RWPE2 (cell line): Measurements from ENCODE around the gene OAS3.

ENCODE experiments used
- ATAC-seq: fragments of 200-7000 bp; cut with Tn5 transposase; 3 replicates; pipeline ENCODE4 v1.9.1; 2021; ENCODE audit warnings: low read depth
- DNase-seq: peaks from one replicate; pipeline ENCODE4 v3.0.0-alpha.2; 2020; ENCODE audit warnings: low spot score
- H3K27ac ChIP-seq: fragments of 450-650 bp; 2 replicates; pipeline ENCODE4 v1.5.1; 2017; ENCODE audit warnings: mild to moderate bottlenecking; ENCODE audit not compliant: poor library complexity, severe bottlenecking
- H3K27me3 ChIP-seq: fragments of 250-450 bp; sonication (Bioruptor Pico); 2 replicates; pipeline ENCODE4 v1.5.1; 2021; ENCODE audit warnings: mild to moderate bottlenecking, moderate library complexity; ENCODE audit not compliant: insufficient read depth, poor library complexity, severe bottlenecking
- H3K36me3 ChIP-seq: fragments of 250-450 bp; sonication (Bioruptor Pico); 2 replicates; pipeline ENCODE4 v1.5.1; 2020; ENCODE audit warnings: low read depth, mild to moderate bottlenecking, moderate library complexity
- H3K4me1 ChIP-seq: fragments of 250-450 bp; sonication (Bioruptor Pico); 2 replicates; pipeline ENCODE4 v1.5.1; 2021; ENCODE audit warnings: mild to moderate bottlenecking, moderate library complexity; ENCODE audit not compliant: insufficient read depth, poor library complexity, severe bottlenecking
- H3K4me3 ChIP-seq: fragments of 250-450 bp; sonication (Bioruptor Pico); 2 replicates; pipeline ENCODE4 v1.5.1; 2021; ENCODE audit warnings: mild to moderate bottlenecking, moderate library complexity; ENCODE audit not compliant: severe bottlenecking
- H3K9me3 ChIP-seq: fragments of 250-450 bp; sonication (Bioruptor Pico); 2 replicates; pipeline ENCODE4 v1.5.1; 2021; ENCODE audit warnings: mild to moderate bottlenecking, moderate library complexity; ENCODE audit not compliant: severe bottlenecking
- CTCF ChIP-seq: fragments of 450-650 bp; IDR thresholded peaks from one replicate; pipeline ENCODE4 v1.5.1; 2017; ENCODE audit warnings: mild to moderate bottlenecking, moderate library complexity; ENCODE audit not compliant: poor library complexity, severe bottlenecking

OAS3 gene

GRCh38 chr12:112898380-112898779, 39.9 kb upstream of the OAS3 start:
- DNase-seq (no peak), ATAC-seq (no peak)
- Histone ChIP-seq H3K9me3 (no peaks in the 10 kb centered on the region), H3K4me1 (no peaks in the 10 kb centered on the region), H3K27me3 (peaks cover 3% of the 10 kb centered on the region), H3K4me3 (no peak overlapping the region), H3K27ac (no peak overlapping the region), H3K36me3 (no peaks in the 10 kb centered on the region)
- TF ChIP-seq CTCF, result no peak

DNA sequence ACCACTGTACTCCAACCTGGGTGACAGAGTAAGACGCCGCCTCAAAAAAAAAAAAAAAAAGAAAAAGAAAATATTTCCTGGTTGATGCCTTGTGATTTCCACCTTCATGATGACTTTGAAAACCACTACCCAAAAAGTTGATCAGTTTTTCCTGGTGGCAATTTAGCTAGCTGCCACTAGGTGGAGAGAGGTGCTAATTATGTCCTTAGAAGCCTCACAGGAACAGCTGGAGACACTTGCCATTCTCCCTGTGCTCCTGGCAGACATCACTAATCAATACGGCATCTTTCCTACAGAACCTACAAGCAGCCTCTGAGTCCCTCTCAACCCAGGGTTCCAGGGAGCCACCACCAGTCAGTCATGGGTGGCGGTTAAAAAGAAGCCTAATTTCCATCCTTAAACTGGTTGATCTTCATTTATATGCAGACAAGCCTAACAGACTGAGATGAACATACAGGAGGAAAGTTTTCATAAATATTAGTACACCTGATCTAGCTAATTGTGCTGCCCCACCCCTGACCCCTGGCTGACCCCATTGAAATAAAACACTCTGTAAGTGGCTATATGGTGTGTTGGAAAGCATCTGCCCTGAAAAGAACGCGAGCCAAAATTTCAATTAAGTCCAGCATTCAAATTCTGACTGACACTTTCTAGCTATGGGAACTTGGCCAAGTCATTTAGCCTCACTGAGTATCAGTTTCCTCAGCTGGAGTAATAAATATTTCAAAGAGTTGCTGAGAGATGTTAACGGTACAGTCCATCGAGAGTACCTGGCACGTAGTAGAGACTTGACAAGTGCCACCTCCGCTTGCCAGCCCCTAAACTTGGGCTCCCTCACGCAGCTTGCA, 37.8 kb upstream of the OAS3 start:
- no peaks in the 10 kb centered on the region for H3K36me3 ChIP-seq
- TF ChIP-seq CTCF, result peak; percentile 80
- no peak overlapping the region for H3K4me3 ChIP-seq
- no peaks in the 10 kb centered on the region for H3K9me3 ChIP-seq
- no peak overlapping the region for H3K27ac ChIP-seq
- peaks cover 15% of the 10 kb centered on the region for H3K4me1 ChIP-seq
- DNase-seq (no peak), ATAC-seq (peak; percentile 30; the same call in 1 of the 3 replicates)
- H3K27me3 ChIP-seq, result peaks cover 3% of the 10 kb centered on the region

DNA sequence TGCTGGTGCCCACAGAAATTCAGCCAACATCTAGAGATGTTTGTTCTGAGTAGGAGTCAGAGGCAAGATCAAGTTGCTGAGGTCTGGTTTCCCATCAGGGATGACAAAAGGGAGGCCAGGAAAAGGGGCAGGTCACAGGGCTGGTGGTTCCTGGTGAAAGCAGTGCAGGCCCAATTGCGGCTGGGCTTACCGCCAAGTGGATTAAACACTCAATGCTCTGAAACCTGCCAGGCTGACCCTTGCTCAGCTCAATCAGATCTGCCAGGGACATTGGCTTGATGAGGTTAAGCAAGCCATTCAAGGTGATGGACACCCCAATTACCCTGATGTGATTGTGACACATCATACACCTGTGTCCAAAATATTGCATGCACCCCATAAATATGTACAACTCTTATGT, 37.0 kb upstream of the OAS3 start:
- H3K4me1 ChIP-seq, result peaks cover 23% of the 10 kb centered on the region
- no peak overlapping the region for H3K27ac ChIP-seq
- no peaks in the 10 kb centered on the region for H3K36me3 ChIP-seq
- no peak for TF ChIP-seq CTCF
- no peak for ATAC-seq
- no peaks in the 10 kb centered on the region for H3K9me3 ChIP-seq
- DNase-seq, result no peak
- H3K27me3 ChIP-seq, result peaks cover 3% of the 10 kb centered on the region
- no peak overlapping the region for H3K4me3 ChIP-seq

- no peak for TF ChIP-seq CTCF
- ATAC-seq, result peak; percentile 68
- Histone ChIP-seq H3K36me3 (no peaks in the 10 kb centered on the region), H3K9me3 (no peaks in the 10 kb centered on the region), H3K4me1 (peaks cover 27% of the 10 kb centered on the region), H3K27me3 (no peaks in the 10 kb centered on the region), H3K27ac (peak overlapping the region; percentile 30), H3K4me3 (no peak overlapping the region)
- DNase-seq, result no peak
Observed at GRCh38 chr12:112904571-112904970, 33.7 kb upstream of the OAS3 start.
